ENCODE results near the gene UBXN11. TPM values are rescaled to one million over a fixed set of nuclear protein-coding genes. Genes with fewer than 3 reads are reported as not detected.

UBXN11 gene
- total and polyA plus RNA-seq, 2 of the 13 experiments (the other 11 are each of a cell fraction or from before 2014, with no cell fraction given) = 9.3 to 10.4 TPM

GRCh38 chr1:26351590-26352337 is 45.3 kb upstream of the UBXN11 start (continued):
- TF ChIP-seq ZNF770 (CRISPR knock-in tag; IDR thresholded peaks at IDR 0.05) (no peak), MAZ (IDR thresholded peaks at IDR 0.05; ENCODE audit: borderline replicate concordance, low read depth, low read length) (no peak), MAZ (CRISPR knock-in tag; IDR thresholded peaks at IDR 0.05; ENCODE audit: low read depth) (no peak), STAT5B (CRISPR knock-in tag; IDR thresholded peaks at IDR 0.05) (no peak), FOXO1 (CRISPR knock-in tag; IDR thresholded peaks at IDR 0.05) (peak; percentile 18; the same call in 1 of the 2 replicates), HCFC1 (IDR thresholded peaks at IDR 0.05; ENCODE audit: low read depth, low read length) (no peak), THAP8 (CRISPR knock-in tag; IDR thresholded peaks at IDR 0.05; ENCODE audit: borderline replicate concordance) (no peak), ARID2 (CRISPR knock-in tag; IDR thresholded peaks at IDR 0.05; ENCODE audit: borderline replicate concordance) (no peak), SRSF4 (IDR thresholded peaks at IDR 0.05; ENCODE audit: low read depth, low read length, poor library complexity, severe bottlenecking) (no peak), KLF16 (CRISPR knock-in tag; IDR thresholded peaks at IDR 0.05) (no peak), GLI4 (CRISPR knock-in tag; IDR thresholded peaks at IDR 0.05; ENCODE audit: borderline replicate concordance) (no peak), SUZ12 (IDR thresholded peaks at IDR 0.05; ENCODE audit: low read depth, low read length) (no peak), SCMH1 (CRISPR knock-in tag; IDR thresholded peaks at IDR 0.05; ENCODE audit: borderline replicate concordance) (no peak), GATAD2A (CRISPR knock-in tag; IDR thresholded peaks at IDR 0.05) (peak; percentile 58), ZBTB4 (CRISPR knock-in tag; IDR thresholded peaks at IDR 0.05; ENCODE audit: borderline replicate concordance) (no peak), ETV6 (CRISPR knock-in tag; conservative IDR thresholded peaks at IDR 0.05) (no peak), ZNF781 (CRISPR knock-in tag; IDR thresholded peaks at IDR 0.05; ENCODE audit: borderline replicate concordance, not compliant biosample characterization) (no peak), TAF1 (CRISPR knock-in tag; IDR thresholded peaks at IDR 0.05) (0 out of 2 replicates have a peak, but pooled peaks have one; percentile 30), DNMT1 (CRISPR knock-in tag; IDR thresholded peaks at IDR 0.05) (0 out of 2 replicates have a peak, but pooled peaks have one; percentile 19), JUNB (CRISPR knock-in tag; IDR thresholded peaks at IDR 0.05; ENCODE audit: borderline replicate concordance) (peak; percentile 41; the same call in 1 of the 2 replicates), ZBTB10 (CRISPR knock-in tag; IDR thresholded peaks at IDR 0.05; ENCODE audit: borderline replicate concordance) (peak; percentile 66; the same call in 1 of the 2 replicates)
